OCI-LY1 (cell line): ENCODE results near the gene EIPR1.

Source experiments
- CTCF ChIP-seq: fragments of 200-600 bp; sonication (generic), shearing (Covaris generic); IDR thresholded peaks from 2 replicates; pipeline ENCODE4 v1.5.1; 2017; ENCODE audit warnings: mild to moderate bottlenecking, antibody characterized with exemption, low read length, moderate library complexity, mixed read lengths
- EZH2 ChIP-seq: fragments of 200-600 bp; sonication (generic), shearing (Covaris generic); IDR thresholded peaks from 2 replicates; pipeline ENCODE4 v1.8.0; 2017; ENCODE audit warnings: borderline replicate concordance, mixed run types, mild to moderate bottlenecking, antibody characterized with exemption, low read length, moderate library complexity, mixed read lengths

- TF ChIP-seq EZH2: no peak
- TF ChIP-seq CTCF: no peak
Measured at GRCh38 chr2:3205845-3206244, 171.8 kb downstream of the EIPR1 start.
